Activated gamma-delta T cell (primary cell): ENCODE measurements around the gene MRPS6.

ENCODE experiments used
- DNase-seq: peaks from one replicate; lab custom pipeline; 2025; lab: John Stamatoyannopoulos, UW

MRPS6 gene

GRCh38 chr21:34132926-34133325 lies 59.5 kb downstream of the MRPS6 start:
- DNase-seq = no peak

DNA sequence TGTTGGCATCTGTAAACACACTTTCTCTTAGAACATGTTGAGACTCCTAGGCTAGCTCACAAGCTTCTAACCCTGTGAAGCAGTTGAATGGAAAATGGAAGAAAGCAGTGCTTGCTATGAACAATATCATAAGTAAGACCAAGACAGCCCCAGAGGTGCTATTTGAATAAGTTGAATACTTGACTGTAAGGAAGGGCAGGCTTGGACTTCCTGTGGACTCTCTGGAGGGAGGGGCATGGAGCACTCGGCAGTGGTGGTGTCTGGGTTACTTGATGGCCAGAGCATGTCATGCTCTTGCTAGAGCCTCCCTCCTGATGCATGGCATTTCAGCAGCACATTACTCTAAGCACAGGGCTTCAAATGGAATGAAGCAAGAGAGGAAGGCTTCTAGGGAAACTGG lies 60.0 kb downstream of the MRPS6 start:
- no peak for DNase-seq

DNA sequence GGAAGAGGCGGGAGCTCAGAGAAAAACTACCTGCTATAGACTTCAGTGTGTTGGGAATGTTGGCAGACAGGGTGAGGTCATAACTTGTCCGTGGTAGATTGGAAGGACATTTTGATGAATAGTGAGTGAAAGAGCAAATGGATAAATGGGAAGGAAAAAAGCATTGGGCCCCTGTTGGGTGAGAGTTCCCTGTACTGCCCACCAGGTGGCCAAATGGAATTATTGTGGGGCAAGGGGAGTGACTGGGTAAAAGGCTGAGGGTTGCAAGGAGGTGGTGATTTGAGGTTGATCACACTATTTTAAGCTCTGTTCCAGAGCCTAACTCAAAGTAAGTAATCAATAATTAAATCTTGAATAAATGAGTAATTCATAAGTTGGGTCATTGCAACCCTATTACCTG lies 60.4 kb downstream of the MRPS6 start:
- no peak for DNase-seq

GRCh38 chr21:34135330-34135729 lies 62.0 kb downstream of the MRPS6 start:
- DNase-seq = no peak

GRCh38 chr21:34141373-34141772 lies 68.0 kb downstream of the MRPS6 start:
- no peak for DNase-seq

- no peak for DNase-seq
These were observed 70.4 kb downstream of the MRPS6 start for GRCh38 chr21:34143685-34144182.

- no peak for DNase-seq
These were observed 70.8 kb downstream of the MRPS6 start for GRCh38 chr21:34144224-34144623.

GRCh38 chr21:34147792-34148418 lies 74.5 kb downstream of the MRPS6 start:
- DNase-seq = no peak

DNA sequence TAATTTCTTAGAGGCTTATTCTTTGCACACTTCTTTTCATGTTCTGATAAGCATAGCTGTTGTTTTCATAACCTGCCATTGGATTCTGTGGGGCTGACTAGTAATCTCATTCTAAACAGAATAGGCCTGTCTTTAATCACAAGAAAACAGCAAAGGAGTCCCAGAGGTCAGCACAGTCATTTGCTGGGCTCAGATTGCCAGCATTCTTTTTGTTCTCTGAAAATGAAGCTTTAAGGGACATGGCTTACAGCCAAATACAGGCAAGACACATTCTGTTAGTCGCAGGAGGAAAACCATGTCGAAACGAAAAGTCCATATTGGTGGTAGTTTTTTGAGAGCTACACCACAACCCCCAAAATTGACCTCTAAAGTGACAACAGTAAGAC lies 75.0 kb downstream of the MRPS6 start:
- no peak for DNase-seq

- no peak for DNase-seq
These were observed 75.6 kb downstream of the MRPS6 start for GRCh38 chr21:34148826-34149558.

DNA sequence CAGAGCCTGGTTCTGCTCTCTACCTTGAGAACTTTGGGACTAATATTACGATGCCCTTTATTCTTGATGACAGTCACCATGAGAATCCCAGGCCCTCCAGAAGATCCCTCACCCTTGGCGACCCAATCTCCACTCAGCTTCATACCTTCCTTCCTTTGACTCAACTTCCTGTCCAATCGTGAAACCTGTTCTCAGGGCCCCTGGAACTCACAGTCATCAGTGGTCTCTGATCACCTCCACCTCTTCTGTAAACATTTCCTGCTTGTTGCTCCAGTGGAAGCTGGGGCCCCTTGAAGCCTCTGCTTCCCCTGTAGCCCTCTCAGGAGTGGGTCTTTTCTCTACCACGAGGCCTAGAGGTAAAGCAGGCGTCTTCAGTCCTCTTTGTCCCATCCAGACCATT lies 79.1 kb downstream of the MRPS6 start:
- no peak for DNase-seq

DNA sequence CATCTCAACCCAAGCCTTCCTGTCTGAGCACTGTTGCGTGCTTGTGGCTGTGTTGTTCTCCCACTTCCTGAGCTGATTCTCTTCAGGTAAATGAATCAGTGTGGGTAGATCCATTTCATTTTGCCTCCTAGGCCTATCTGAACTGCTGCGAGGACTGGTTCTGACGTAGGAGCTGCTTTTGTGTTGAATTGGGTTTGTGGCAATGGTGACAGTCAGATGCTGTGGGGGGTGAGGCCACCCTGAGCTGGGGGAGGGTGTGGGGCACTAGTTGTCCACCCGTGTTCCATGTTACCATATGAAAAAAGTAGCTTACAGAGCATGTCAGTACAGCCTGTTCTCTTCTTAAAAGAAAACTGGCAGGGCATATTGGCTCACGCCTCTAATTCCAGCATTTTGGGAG lies 81.5 kb downstream of the MRPS6 start:
- no peak for DNase-seq

DNA sequence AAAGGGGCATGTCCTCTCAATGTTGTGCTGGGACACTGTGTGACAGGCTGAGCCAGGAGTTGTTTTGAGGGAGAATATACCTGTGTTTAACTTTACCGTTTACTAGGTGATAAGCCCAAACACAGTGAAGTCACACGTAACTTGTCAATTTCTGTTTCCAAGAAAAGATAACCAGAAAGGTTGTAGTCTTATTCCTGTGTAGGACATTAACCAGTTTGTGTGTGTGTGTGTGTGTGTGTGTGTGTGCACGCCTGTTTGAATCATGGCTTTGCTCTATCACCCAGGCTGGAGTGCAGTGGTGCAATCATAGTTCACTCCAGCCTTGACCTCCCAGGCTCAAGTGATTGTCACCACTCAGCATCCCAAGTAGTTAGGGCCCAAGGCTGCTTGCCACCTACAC lies 83.6 kb downstream of the MRPS6 start:
- DNase-seq = no peak

GRCh38 chr21:34157521-34157920 lies 84.1 kb downstream of the MRPS6 start:
- DNase-seq = no peak

DNA sequence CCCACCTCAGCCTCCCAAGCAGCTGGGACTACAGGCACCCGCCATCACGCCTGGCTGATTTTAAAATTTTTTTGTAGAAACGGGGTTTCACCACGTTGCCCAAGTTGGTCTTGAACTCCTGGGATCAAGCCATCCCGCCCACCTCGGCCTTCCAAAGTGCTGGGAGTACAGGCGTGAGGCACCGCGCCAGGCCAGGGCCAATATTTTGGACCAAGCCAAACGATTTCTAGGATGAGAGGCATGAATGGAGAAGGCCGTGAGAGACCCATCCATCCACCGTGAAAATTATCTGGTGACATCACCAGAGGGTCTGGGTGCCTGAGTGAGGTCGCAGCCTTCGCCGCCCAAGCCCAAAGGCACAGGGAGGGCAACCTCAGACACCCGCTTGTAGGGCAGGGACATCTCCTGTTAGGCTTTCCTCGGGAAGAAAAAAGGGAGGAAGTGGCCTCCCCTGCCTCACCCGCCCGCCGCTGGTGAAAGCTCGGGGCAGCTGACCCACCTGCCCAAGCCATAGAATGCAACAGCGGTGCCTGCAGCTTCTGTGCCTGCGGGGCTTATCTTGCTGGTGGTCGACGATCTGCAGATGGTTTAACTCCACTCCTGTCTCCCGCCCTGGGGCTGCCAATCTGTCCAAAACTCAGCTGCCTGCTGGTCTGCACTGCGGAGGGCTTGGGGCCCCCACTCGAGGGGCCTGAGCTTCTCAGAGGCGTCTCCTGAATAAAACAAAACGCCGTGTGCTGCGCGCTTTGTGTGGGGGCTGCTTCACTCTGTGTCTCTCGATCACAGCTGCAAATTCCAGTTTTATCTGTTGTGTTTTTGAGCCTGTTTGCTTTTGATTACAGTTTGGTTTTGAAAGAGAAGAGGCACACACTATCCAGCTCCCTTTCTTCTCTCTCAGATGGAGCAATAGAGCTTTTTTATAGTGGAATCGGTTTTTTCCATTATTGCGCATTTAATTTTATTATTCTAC lies 85.8 kb downstream of the MRPS6 start:
- no peak for DNase-seq

GRCh38 chr21:34166468-34166867 lies 93.1 kb downstream of the MRPS6 start:
- DNase-seq = no peak

DNA sequence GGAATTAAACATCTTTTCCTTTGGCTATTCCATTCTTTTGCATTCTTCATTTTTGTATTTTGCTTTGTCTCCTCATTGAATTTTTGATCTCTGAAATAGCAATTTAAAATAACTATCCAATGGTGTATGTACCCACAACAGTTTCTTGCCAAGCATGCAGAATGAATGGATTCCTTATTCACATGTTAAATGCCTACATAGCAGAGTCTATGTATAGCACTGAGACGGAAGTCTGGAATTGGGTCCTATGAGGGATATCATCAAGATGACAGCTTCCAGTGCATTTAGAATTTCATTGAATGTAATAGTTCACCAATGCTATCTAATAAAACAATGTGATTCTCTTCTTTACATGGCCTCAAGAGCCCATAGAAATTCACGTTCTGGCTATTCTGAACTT lies 97.5 kb downstream of the MRPS6 start:
- no peak for DNase-seq

DNA sequence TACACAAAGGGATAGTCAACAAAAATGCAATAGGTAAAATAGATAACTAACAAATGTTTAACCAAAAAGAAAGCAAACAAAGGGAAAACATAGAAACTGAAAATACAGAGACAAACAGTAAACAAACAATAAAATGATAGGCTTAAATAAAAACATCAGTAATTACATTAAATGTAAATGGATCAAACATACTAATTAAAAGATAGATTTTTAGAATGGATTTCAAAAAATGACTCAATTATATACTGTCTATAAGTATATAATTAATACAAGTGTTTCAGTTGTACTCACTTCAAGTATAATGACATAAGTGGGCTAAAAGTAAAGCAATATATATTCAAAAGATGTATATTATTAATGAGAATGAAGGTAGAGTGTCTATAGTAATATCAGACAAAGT lies 101.1 kb downstream of the MRPS6 start:
- DNase-seq = no peak

DNA sequence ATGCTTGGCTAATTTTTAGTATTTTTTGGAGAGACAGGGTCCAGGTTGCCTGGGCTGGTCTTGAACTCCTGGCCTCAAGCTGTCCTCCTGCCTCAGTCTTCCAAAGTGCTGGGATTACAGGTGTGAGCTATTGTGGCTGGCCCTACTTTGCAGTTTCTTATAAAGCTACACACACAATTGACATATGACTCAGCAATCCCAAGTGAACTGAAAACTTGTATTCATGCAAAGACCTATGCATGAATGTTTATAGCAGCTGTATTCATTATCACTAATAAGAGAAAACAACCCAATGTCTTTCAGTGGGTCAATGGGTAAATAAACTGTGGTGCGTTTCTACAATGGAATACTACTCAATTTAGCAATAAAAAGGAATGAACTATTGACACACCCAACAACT lies 103.1 kb downstream of the MRPS6 start:
- no peak for DNase-seq

DNA sequence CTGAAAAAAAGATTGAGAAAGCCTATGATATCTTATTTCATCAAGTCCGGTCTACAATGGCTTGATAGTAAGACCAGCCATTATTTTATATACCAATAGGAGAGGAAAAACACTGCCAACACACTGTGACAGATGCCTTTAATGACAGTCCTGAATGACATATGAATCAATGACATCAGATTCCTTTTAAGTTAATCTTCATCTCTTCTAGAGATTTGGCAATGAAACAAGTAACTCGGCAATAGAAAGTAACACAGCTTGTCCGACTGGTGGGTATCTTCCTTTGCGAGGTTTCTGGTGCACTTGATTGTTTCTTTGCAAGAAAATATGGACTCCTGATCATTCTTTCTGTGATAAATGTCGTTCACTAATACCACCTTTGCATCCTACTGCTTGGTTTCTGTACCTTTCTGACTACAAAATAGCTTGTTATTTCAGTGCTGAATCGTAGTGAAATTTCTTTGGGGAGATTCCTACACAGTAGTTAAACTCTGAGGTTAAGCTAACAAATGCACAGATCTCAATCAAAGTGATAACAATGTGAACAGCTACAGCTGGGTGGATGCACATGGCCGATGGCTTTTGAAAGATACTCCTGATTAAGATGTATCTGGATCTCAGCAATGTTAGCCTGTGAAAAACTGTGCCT lies 104.7 kb downstream of the MRPS6 start:
- DNase-seq = no peak

GRCh38 chr21:34179204-34179935 lies 106.0 kb downstream of the MRPS6 start:
- no peak for DNase-seq
